Cardiac muscle cell (in vitro differentiated cells and primary cell): Measurements from ENCODE around the gene BPIFB2. TPM values are rescaled to one million over a fixed set of nuclear protein-coding genes. Genes with fewer than 3 reads are reported as not detected.

Source experiments
- DNase-seq, 2 donors: peaks; one replicate each; pipeline versions ENCODE4 v3.0.0 to v3.0.0-alpha.2; 2010 to 2017; ENCODE audit warnings: low read depth in 1 of 2, low spot score in 1 of 2
- H3K27ac ChIP-seq: fragments of 200-600 bp; sonication (generic); 2 replicates; pipeline ENCODE4 v1.5.1; 2016
- H3K27me3 ChIP-seq: fragments of 200-600 bp; sonication (generic); 2 replicates; pipeline ENCODE4 v1.6.0; 2016; ENCODE audit warnings: control low read depth
- H3K36me3 ChIP-seq: fragments of 200-600 bp; sonication (generic); 2 replicates; pipeline ENCODE4 v1.5.1; 2016; ENCODE audit warnings: control low read depth
- H3K4me1 ChIP-seq: fragments of 200-600 bp; sonication (generic); 2 replicates; pipeline ENCODE4 v1.8.1; 2017; ENCODE audit warnings: low read depth, mild to moderate bottlenecking, mixed run types
- H3K4me3 ChIP-seq: fragments of 200-600 bp; sonication (generic); 2 replicates; pipeline ENCODE4 v1.5.1; 2016; ENCODE audit warnings: mild to moderate bottlenecking
- H3K9me3 ChIP-seq: fragments of 200-600 bp; sonication (generic); 2 replicates; pipeline ENCODE4 v1.5.1; 2017; ENCODE audit warnings: low read depth, mild to moderate bottlenecking, control low read depth
- CTCF ChIP-seq: IDR thresholded peaks from 2 replicates; pipeline ENCODE4 v1.5.1; 2012; ENCODE audit warnings: low read depth, mild to moderate bottlenecking, low read length
- polyA plus RNA-seq: library from polyadenylated mRNA; unstranded; fragments of >200 nt; fragmentation: Nextera tagmentation; extraction: Ambion mirVana; gene quantifications from 2 replicates; pipeline ENCODE4 v1.2.1, GENCODE V29; 2016
- total RNA-seq: library from RNA; depleted of rRNA; stranded (reverse); fragments of >200 nt; gene quantifications from 2 replicates; pipeline ENCODE4 v1.2.3, GENCODE V29; 2016

BPIFB2 gene
- total and polyA plus RNA-seq, 2 experiments from 2014 or later, result not detected

- no peaks in the 10 kb centered on the region for H3K9me3 ChIP-seq
- no peak overlapping the region for H3K4me3 ChIP-seq
- H3K36me3 ChIP-seq, result no peaks in the 10 kb centered on the region
- no peak for TF ChIP-seq CTCF
- DNase-seq, result no peak
- peaks cover 12% of the 10 kb centered on the region for H3K4me1 ChIP-seq
- no peak overlapping the region for H3K27ac ChIP-seq
- H3K27me3 ChIP-seq, result no peaks in the 10 kb centered on the region
Measured at GRCh38 chr20:32987044-32987825, 20.3 kb upstream of the BPIFB2 start.

GRCh38 chr20:32988008-32988407 is 19.5 kb upstream of the BPIFB2 start:
- no peak overlapping the region for H3K27ac ChIP-seq
- no peaks in the 10 kb centered on the region for H3K27me3 ChIP-seq
- peaks cover 6% of the 10 kb centered on the region for H3K4me1 ChIP-seq
- no peaks in the 10 kb centered on the region for H3K9me3 ChIP-seq
- no peak for TF ChIP-seq CTCF
- H3K4me3 ChIP-seq, result no peak overlapping the region
- no peak for DNase-seq
- no peaks in the 10 kb centered on the region for H3K36me3 ChIP-seq

DNA sequence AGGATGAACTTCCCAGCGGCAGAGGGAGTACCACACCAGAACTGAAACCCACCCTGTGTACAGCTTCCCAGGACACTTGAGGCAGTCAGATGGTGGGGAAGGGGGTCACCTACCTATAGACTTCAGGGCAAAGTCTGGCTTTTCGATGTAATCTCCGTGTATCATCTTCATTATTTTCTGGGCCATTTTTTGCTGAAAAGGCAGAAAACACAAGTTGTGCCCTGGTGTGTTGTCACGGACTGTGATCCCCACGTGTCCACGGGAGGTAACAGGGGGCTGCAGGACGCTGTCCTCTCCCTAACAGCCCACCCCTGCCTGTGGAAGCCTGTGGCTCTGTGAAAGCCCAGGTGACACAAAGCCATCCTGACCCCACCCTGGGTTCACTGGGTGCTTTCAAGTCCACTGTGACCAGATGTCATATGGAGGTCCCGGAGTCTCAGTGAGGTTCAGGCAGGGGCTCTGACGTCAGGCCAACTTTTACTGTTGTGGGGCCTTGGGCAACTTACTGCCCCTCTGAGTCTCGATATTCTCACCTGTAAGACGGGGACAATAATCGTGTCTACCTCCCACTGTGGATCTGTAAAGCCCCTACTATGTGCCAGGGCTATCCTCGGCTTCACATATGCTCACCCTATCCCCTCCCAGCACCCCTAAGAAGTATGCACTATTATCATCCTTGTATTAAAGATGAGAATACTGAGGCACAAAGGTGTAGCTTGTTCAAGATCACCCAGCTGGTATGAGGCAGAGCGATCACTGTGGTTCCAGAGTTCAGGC is 17.8 kb upstream of the BPIFB2 start:
- no peak for DNase-seq
- no peak for TF ChIP-seq CTCF
- Histone ChIP-seq H3K4me1 (no peaks in the 10 kb centered on the region), H3K27ac (no peak overlapping the region), H3K9me3 (no peaks in the 10 kb centered on the region), H3K27me3 (no peaks in the 10 kb centered on the region), H3K36me3 (no peaks in the 10 kb centered on the region), H3K4me3 (no peak overlapping the region)

- no peak for DNase-seq
- H3K4me3 ChIP-seq, result no peak overlapping the region
- no peaks in the 10 kb centered on the region for H3K36me3 ChIP-seq
- H3K27me3 ChIP-seq, result no peaks in the 10 kb centered on the region
- TF ChIP-seq CTCF, result no peak
- H3K9me3 ChIP-seq, result no peaks in the 10 kb centered on the region
- H3K4me1 ChIP-seq, result no peaks in the 10 kb centered on the region
- H3K27ac ChIP-seq, result no peak overlapping the region
Measured at GRCh38 chr20:32990426-32990825, 17.1 kb upstream of the BPIFB2 start.

- H3K27ac ChIP-seq, result no peak overlapping the region
- no peak overlapping the region for H3K4me3 ChIP-seq
- no peak for TF ChIP-seq CTCF
- no peaks in the 10 kb centered on the region for H3K36me3 ChIP-seq
- H3K4me1 ChIP-seq, result no peaks in the 10 kb centered on the region
- H3K9me3 ChIP-seq, result no peaks in the 10 kb centered on the region
- DNase-seq, result no peak
- no peaks in the 10 kb centered on the region for H3K27me3 ChIP-seq
Measured at GRCh38 chr20:32991383-32991782, 16.1 kb upstream of the BPIFB2 start.
